KMS-11 (cell line): ENCODE measurements around the gene PDGFRA.

ENCODE experiments used
- H2AFZ ChIP-seq: fragments of 200-600 bp; sonication (generic); 2 replicates; pipeline ENCODE4 v1.6.1; 2016; ENCODE audit warnings: antibody characterized with exemption, mixed run types, low read depth
- H3K27ac ChIP-seq: fragments of 200-600 bp; sonication (generic); 2 replicates; pipeline ENCODE4 v1.6.1; 2016; ENCODE audit warnings: mild to moderate bottlenecking, mixed run types
- H3K27me3 ChIP-seq: fragments of 200-600 bp; sonication (generic); 2 replicates; pipeline ENCODE4 v1.6.1; 2017; ENCODE audit warnings: mild to moderate bottlenecking, low read depth, mixed run types, moderate library complexity; ENCODE audit not compliant: insufficient read depth
- H3K36me3 ChIP-seq: fragments of 200-600 bp; sonication (generic); 2 replicates; pipeline ENCODE4 v1.6.1; 2017; ENCODE audit warnings: mild to moderate bottlenecking, mixed run types; ENCODE audit not compliant: insufficient read depth
- H3K4me1 ChIP-seq: fragments of 200-600 bp; sonication (generic); 2 replicates; pipeline ENCODE4 v1.6.1; 2016; ENCODE audit warnings: mild to moderate bottlenecking, low read depth, mixed run types; ENCODE audit not compliant: poor library complexity, severe bottlenecking
- H3K4me2 ChIP-seq: fragments of 200-600 bp; sonication (generic); 2 replicates; pipeline ENCODE4 v1.7.0; 2016; ENCODE audit warnings: mild to moderate bottlenecking, mixed run types
- H3K4me3 ChIP-seq: fragments of 200-600 bp; sonication (generic); IDR thresholded peaks from 2 replicates; pipeline ENCODE4 v1.6.1; 2017; ENCODE audit warnings: low read depth, low read length, mixed read lengths; ENCODE audit not compliant: insufficient read depth
- H3K79me2 ChIP-seq: fragments of 200-600 bp; sonication (generic); 2 replicates; pipeline ENCODE4 v1.6.1; 2016; ENCODE audit warnings: low read depth, mixed run types; ENCODE audit not compliant: insufficient read depth
- H3K9ac ChIP-seq: fragments of 200-600 bp; sonication (generic); 2 replicates; pipeline ENCODE4 v1.6.1; 2016; ENCODE audit warnings: mild to moderate bottlenecking, mixed run types
- H4K20me1 ChIP-seq: fragments of 200-600 bp; sonication (generic); 2 replicates; pipeline ENCODE4 v1.6.1; 2016; ENCODE audit warnings: mild to moderate bottlenecking, mixed run types; ENCODE audit not compliant: insufficient read depth
- CTCF ChIP-seq: fragments of 200-600 bp; sonication (generic); conservative IDR thresholded peaks from 2 replicates; pipeline ENCODE4 v1.6.1; 2017; ENCODE audit warnings: low read depth, mild to moderate bottlenecking, antibody characterized with exemption, low read length, moderate library complexity, mixed read lengths

PDGFRA gene

GRCh38 chr4:54213761-54214160 is 15.3 kb upstream of the PDGFRA start:
- Histone ChIP-seq H4K20me1 (no peaks in the 10 kb centered on the region), H3K9ac (no peak overlapping the region), H3K27ac (no peak overlapping the region), H3K36me3 (no peaks in the 10 kb centered on the region), H2AFZ (no peak overlapping the region), H3K4me1 (no peaks in the 10 kb centered on the region), H3K27me3 (no peaks in the 10 kb centered on the region), H3K4me2 (no peak overlapping the region), H3K4me3 (no peak overlapping the region), H3K79me2 (no peaks in the 10 kb centered on the region)
- TF ChIP-seq CTCF, result no peak

- Histone ChIP-seq H3K4me2 (no peak overlapping the region), H2AFZ (no peak overlapping the region), H3K4me3 (no peak overlapping the region), H3K27me3 (no peaks in the 10 kb centered on the region), H3K4me1 (no peaks in the 10 kb centered on the region), H3K36me3 (no peaks in the 10 kb centered on the region), H3K27ac (no peak overlapping the region), H3K79me2 (no peaks in the 10 kb centered on the region), H3K9ac (no peak overlapping the region), H4K20me1 (no peaks in the 10 kb centered on the region)
- TF ChIP-seq CTCF, result no peak
These were observed 13.6 kb upstream of the PDGFRA start for GRCh38 chr4:54215379-54216077.

- Histone ChIP-seq H3K4me2 (peak overlapping the region; percentile 70), H3K9ac (peak overlapping the region; percentile 38; the same call in 1 of the 2 replicates), H3K4me3 (peak overlapping the region; percentile 83), H4K20me1 (no peaks in the 10 kb centered on the region), H2AFZ (peak overlapping the region; percentile 99), H3K79me2 (no peaks in the 10 kb centered on the region), H3K27me3 (no peaks in the 10 kb centered on the region), H3K27ac (no peak overlapping the region), H3K36me3 (no peaks in the 10 kb centered on the region), H3K4me1 (no peaks in the 10 kb centered on the region)
- peak; percentile 95 for TF ChIP-seq CTCF
These were observed 11.2 kb upstream of the PDGFRA start for GRCh38 chr4:54217642-54218495.

- H3K4me3 ChIP-seq, result no peak overlapping the region
- H3K4me2 ChIP-seq, result no peak overlapping the region
- no peak for TF ChIP-seq CTCF
These were observed 10.4 kb upstream of the PDGFRA start for GRCh38 chr4:54218736-54219135.

More at GRCh38 chr4:54218736-54219135, 10.4 kb upstream of the PDGFRA start:
- H3K36me3 ChIP-seq, result no peaks in the 10 kb centered on the region
- no peaks in the 10 kb centered on the region for H3K79me2 ChIP-seq
- H4K20me1 ChIP-seq, result no peaks in the 10 kb centered on the region
- H3K27me3 ChIP-seq, result no peaks in the 10 kb centered on the region
- H2AFZ ChIP-seq, result no peak overlapping the region
- no peak overlapping the region for H3K9ac ChIP-seq
- no peaks in the 10 kb centered on the region for H3K4me1 ChIP-seq
- no peak overlapping the region for H3K27ac ChIP-seq
